Peyer's patch (tissue), 4 donors: Measurements from ENCODE around the gene DVL2.
"Not testable (repeated sequence)": the region's sequence is repeated elsewhere in the genome, so short reads cannot be mapped to it uniquely, and the experiment has no call there.

Experiments
- CTCF ChIP-seq, 6 experiments: fragments of 450-650 bp in 4 of 6; fragments of 200-600 bp in 2 of 6; sonication (generic) in 1 of 6; IDR thresholded peaks; one replicate each; pipeline ENCODE4 v1.5.1; 2017 to 2019; ENCODE audit warnings: antibody characterized with exemption in 6 of 6, mild to moderate bottlenecking in 3 of 6, moderate library complexity in 1 of 6
- POLR2A ChIP-seq, 2 donors: fragments of 450-650 bp; IDR thresholded peaks; one replicate each; pipeline ENCODE4 v1.5.1; 2017; ENCODE audit warnings: antibody characterized with exemption in 2 of 2, mild to moderate bottlenecking in 2 of 2, moderate library complexity in 2 of 2

- not testable (repeated sequence) for TF ChIP-seq CTCF, POLR2A (IDR thresholded peaks at IDR 0.05)
These were observed 52.2 kb downstream of the DVL2 start for GRCh38 chr17:7182101-7182500.
